ENCODE results near the gene FEM1B. TPM values are rescaled to one million over a fixed set of nuclear protein-coding genes. Genes with fewer than 3 reads are reported as not detected.
"Not testable (repeated sequence)": the region's sequence is repeated elsewhere in the genome, so short reads cannot be mapped to it uniquely, and the experiment has no call there.

The FEM1B gene
- total and polyA plus RNA-seq, 4 donors, result 39.9 to 128 (median 76.3) TPM

GRCh38 chr15:68232937-68233336 lies 44.6 kb upstream of the FEM1B start:
- 81% methylated on average over 2 of the region's 6 CpGs for WGBS (ENCODE audit: insufficient coverage)
- H3K36me3 ChIP-seq (ENCODE audit: control insufficient read depth, insufficient read depth, low read length), result no peaks in the 10 kb centered on the region
- H3K4me3 ChIP-seq (ENCODE audit: low read depth, low read length), result no peak overlapping the region
- peaks cover 36% of the 10 kb centered on the region for H3K4me1 ChIP-seq (ENCODE audit: control insufficient read depth, insufficient read depth, low read length)
- H3K27ac ChIP-seq (ENCODE audit: low read depth, low read length), result no peak overlapping the region
- no peaks in the 10 kb centered on the region for H3K9me3 ChIP-seq (ENCODE audit: control insufficient read depth, insufficient read depth, low read length)
- DNase-seq (ENCODE audit: low read depth in 4 of 6, low spot score in 6 of 6), result no peak
- H3K27me3 ChIP-seq (ENCODE audit: control insufficient read depth, insufficient read depth, low read length), result no peaks in the 10 kb centered on the region

GRCh38 chr15:68234060-68234459 lies 43.5 kb upstream of the FEM1B start:
- no peak overlapping the region for H3K27ac ChIP-seq (ENCODE audit: low read depth, low read length)
- WGBS (ENCODE audit: insufficient coverage), result 45% methylated on average over 3 of the region's 6 CpGs
- H3K9me3 ChIP-seq (ENCODE audit: control insufficient read depth, insufficient read depth, low read length), result no peaks in the 10 kb centered on the region
- H3K36me3 ChIP-seq (ENCODE audit: control insufficient read depth, insufficient read depth, low read length), result no peaks in the 10 kb centered on the region
- no peak overlapping the region for H3K4me3 ChIP-seq (ENCODE audit: low read depth, low read length)
- DNase-seq (ENCODE audit: low read depth in 4 of 6, low spot score in 6 of 6), result peak in 1 of 6 donors; percentile 42
- no peaks in the 10 kb centered on the region for H3K27me3 ChIP-seq (ENCODE audit: control insufficient read depth, insufficient read depth, low read length)
- peaks cover 24% of the 10 kb centered on the region for H3K4me1 ChIP-seq (ENCODE audit: control insufficient read depth, insufficient read depth, low read length)

- DNase-seq (ENCODE audit: low read depth in 4 of 6, low spot score in 6 of 6); H3K27ac ChIP-seq (ENCODE audit: low read depth, low read length); H3K36me3 ChIP-seq (ENCODE audit: control insufficient read depth, insufficient read depth, low read length); H3K27me3 ChIP-seq (ENCODE audit: control insufficient read depth, insufficient read depth, low read length); H3K9me3 ChIP-seq (ENCODE audit: control insufficient read depth, insufficient read depth, low read length); H3K4me3 ChIP-seq (ENCODE audit: low read depth, low read length): not testable (repeated sequence)
- WGBS (ENCODE audit: insufficient coverage), result 81% methylated on average over 6 of the region's 9 CpGs
- peaks cover 24% of the 10 kb centered on the region for H3K4me1 ChIP-seq (ENCODE audit: control insufficient read depth, insufficient read depth, low read length)
These were observed 43.0 kb upstream of the FEM1B start for GRCh38 chr15:68234520-68234919.

- no peak overlapping the region for H3K27ac ChIP-seq (ENCODE audit: low read depth, low read length)
- no peak for DNase-seq (ENCODE audit: low read depth in 4 of 6, low spot score in 6 of 6)
- H3K9me3 ChIP-seq (ENCODE audit: control insufficient read depth, insufficient read depth, low read length), result no peaks in the 10 kb centered on the region
- no peak overlapping the region for H3K4me3 ChIP-seq (ENCODE audit: low read depth, low read length)
- no peaks in the 10 kb centered on the region for H3K36me3 ChIP-seq (ENCODE audit: control insufficient read depth, insufficient read depth, low read length)
- peaks cover 21% of the 10 kb centered on the region for H3K4me1 ChIP-seq (ENCODE audit: control insufficient read depth, insufficient read depth, low read length)
- 96% methylated on average over 3 of the region's 4 CpGs for WGBS (ENCODE audit: insufficient coverage)
- H3K27me3 ChIP-seq (ENCODE audit: control insufficient read depth, insufficient read depth, low read length), result no peaks in the 10 kb centered on the region
These were observed 42.5 kb upstream of the FEM1B start for GRCh38 chr15:68235022-68235421.

- no peak overlapping the region for H3K27ac ChIP-seq (ENCODE audit: low read depth, low read length)
- DNase-seq (ENCODE audit: low read depth in 4 of 6, low spot score in 6 of 6), result no peak
- H3K4me1 ChIP-seq (ENCODE audit: control insufficient read depth, insufficient read depth, low read length), result peaks cover 6% of the 10 kb centered on the region
- no peak overlapping the region for H3K4me3 ChIP-seq (ENCODE audit: low read depth, low read length)
- peaks cover 4% of the 10 kb centered on the region for H3K9me3 ChIP-seq (ENCODE audit: control insufficient read depth, insufficient read depth, low read length)
- H3K36me3 ChIP-seq (ENCODE audit: control insufficient read depth, insufficient read depth, low read length), result no peaks in the 10 kb centered on the region
- H3K27me3 ChIP-seq (ENCODE audit: control insufficient read depth, insufficient read depth, low read length), result no peaks in the 10 kb centered on the region
These were observed 38.5 kb upstream of the FEM1B start for GRCh38 chr15:68239025-68239424.

GRCh38 chr15:68241088-68241935 lies 36.2 kb upstream of the FEM1B start:
- WGBS (ENCODE audit: insufficient coverage), result 80% methylated on average over 4 of the region's 5 CpGs
- no peak overlapping the region for H3K4me3 ChIP-seq (ENCODE audit: low read depth, low read length)
- H3K27ac ChIP-seq (ENCODE audit: low read depth, low read length), result no peak overlapping the region
- no peaks in the 10 kb centered on the region for H3K4me1 ChIP-seq (ENCODE audit: control insufficient read depth, insufficient read depth, low read length)
- no peaks in the 10 kb centered on the region for H3K36me3 ChIP-seq (ENCODE audit: control insufficient read depth, insufficient read depth, low read length)
- H3K9me3 ChIP-seq (ENCODE audit: control insufficient read depth, insufficient read depth, low read length), result peaks cover 5% of the 10 kb centered on the region
- H3K27me3 ChIP-seq (ENCODE audit: control insufficient read depth, insufficient read depth, low read length), result no peaks in the 10 kb centered on the region
- DNase-seq (ENCODE audit: low read depth in 4 of 6, low spot score in 6 of 6), result no peak

- H3K27ac ChIP-seq (ENCODE audit: low read depth, low read length), result no peak overlapping the region
- H3K27me3 ChIP-seq (ENCODE audit: control insufficient read depth, insufficient read depth, low read length), result no peaks in the 10 kb centered on the region
- no peaks in the 10 kb centered on the region for H3K36me3 ChIP-seq (ENCODE audit: control insufficient read depth, insufficient read depth, low read length)
- H3K9me3 ChIP-seq (ENCODE audit: control insufficient read depth, insufficient read depth, low read length), result peaks cover 5% of the 10 kb centered on the region
- no peak overlapping the region for H3K4me3 ChIP-seq (ENCODE audit: low read depth, low read length)
- no peak for DNase-seq (ENCODE audit: low read depth in 4 of 6, low spot score in 6 of 6)
- no CpG with 5 or more reads among the region's 1 CpG for WGBS (ENCODE audit: insufficient coverage)
- H3K4me1 ChIP-seq (ENCODE audit: control insufficient read depth, insufficient read depth, low read length), result no peaks in the 10 kb centered on the region
These were observed 33.3 kb upstream of the FEM1B start for GRCh38 chr15:68244235-68244634.

GRCh38 chr15:68249058-68249713 lies 28.4 kb upstream of the FEM1B start:
- H3K36me3 ChIP-seq (ENCODE audit: control insufficient read depth, insufficient read depth, low read length), result no peaks in the 10 kb centered on the region
- no peaks in the 10 kb centered on the region for H3K27me3 ChIP-seq (ENCODE audit: control insufficient read depth, insufficient read depth, low read length)
- H3K27ac ChIP-seq (ENCODE audit: low read depth, low read length), result no peak overlapping the region
- no CpG with 5 or more reads among the region's 3 CpGs for whole genome bisulfite sequencing (ENCODE audit: insufficient coverage)
- no peaks in the 10 kb centered on the region for H3K4me1 ChIP-seq (ENCODE audit: control insufficient read depth, insufficient read depth, low read length)
- H3K4me3 ChIP-seq (ENCODE audit: low read depth, low read length), result no peak overlapping the region
- no peak for DNase-seq (ENCODE audit: low read depth in 4 of 6, low spot score in 6 of 6)
- peaks cover under 1% of the 10 kb centered on the region for H3K9me3 ChIP-seq (ENCODE audit: control insufficient read depth, insufficient read depth, low read length)

GRCh38 chr15:68252925-68253534 lies 24.5 kb upstream of the FEM1B start:
- Histone ChIP-seq H3K36me3 (ENCODE audit: control insufficient read depth, insufficient read depth, low read length) (no peaks in the 10 kb centered on the region), H3K4me1 (ENCODE audit: control insufficient read depth, insufficient read depth, low read length) (peaks cover 6% of the 10 kb centered on the region), H3K27ac (ENCODE audit: low read depth, low read length) (no peak overlapping the region), H3K27me3 (ENCODE audit: control insufficient read depth, insufficient read depth, low read length) (no peaks in the 10 kb centered on the region), H3K4me3 (ENCODE audit: low read depth, low read length) (no peak overlapping the region), H3K9me3 (ENCODE audit: control insufficient read depth, insufficient read depth, low read length) (no peaks in the 10 kb centered on the region)
- 0% methylated on average over 1 of the region's 7 CpGs for WGBS (ENCODE audit: insufficient coverage)
- peak in 4 of 6 donors; percentile 69 to 95 (median 80) for DNase-seq (ENCODE audit: low read depth in 4 of 6, low spot score in 6 of 6)
